A673 (cell line): ENCODE data around the gene IL19. TPM values are rescaled to one million over a fixed set of nuclear protein-coding genes. Genes with fewer than 3 reads are reported as not detected.

Experiments
- BruUV-seq: library from RNA; stranded (reverse); fragments of 400-500 nt; replicated peaks from 2 replicates; lab custom pipeline; 2021; lab: Mats Ljungman, UMichigan
- CTCF ChIA-PET: fragments of 300-600 bp; sonication (Branson Sonifier 250); formaldehyde crosslinking; loops from one replicate; lab custom pipeline; 2022; ENCODE audit warnings: antibody characterized with exemption; lab: Charles Lee
- POLR2A ChIA-PET: fragments of 300-600 bp; sonication (Branson Sonifier 250); formaldehyde crosslinking; loops from one replicate; lab custom pipeline; 2022; ENCODE audit warnings: antibody characterized with exemption; ENCODE audit not compliant: low non-redundant PET; lab: Charles Lee
- DNase-seq: peaks from one replicate; pipeline ENCODE4 v3.0.0-alpha.2; 2015; ENCODE audit warnings: low spot score
- H3K27ac ChIP-seq: fragments of 200-600 bp; sonication (generic); 2 replicates; pipeline ENCODE4 v1.5.1; 2016; ENCODE audit warnings: mixed run types, low read depth, mild to moderate bottlenecking, mixed read lengths, antibody characterized with exemption, low read length; ENCODE audit not compliant: poor library complexity, severe bottlenecking
- H3K27me3 ChIP-seq: fragments of 200-600 bp; sonication (generic); replicated peaks from 2 replicates; pipeline ENCODE4 v1.6.1; 2017; ENCODE audit warnings: mixed run types, low read depth, mild to moderate bottlenecking, mixed read lengths, antibody characterized with exemption, low read length; ENCODE audit not compliant: insufficient read depth, poor library complexity
- H3K36me3 ChIP-seq: fragments of 200-600 bp; sonication (generic); 2 replicates; pipeline ENCODE4 v1.6.1; 2016; ENCODE audit warnings: mixed run types, mild to moderate bottlenecking, mixed read lengths, antibody characterized with exemption, low read length; ENCODE audit not compliant: insufficient read depth, poor library complexity, severe bottlenecking
- H3K4me1 ChIP-seq: fragments of 200-600 bp; sonication (generic); 2 replicates; pipeline ENCODE4 v1.6.1; 2017; ENCODE audit warnings: mixed run types, mild to moderate bottlenecking, mixed read lengths, antibody characterized with exemption, low read length; ENCODE audit not compliant: insufficient read depth, poor library complexity, severe bottlenecking
- H3K4me3 ChIP-seq: fragments of 200-600 bp; sonication (generic); 2 replicates; pipeline ENCODE4 v1.5.1; 2016; ENCODE audit warnings: low read depth, mixed run types, mild to moderate bottlenecking, mixed read lengths, low read length; ENCODE audit not compliant: poor library complexity, severe bottlenecking
- H3K9me3 ChIP-seq: fragments of 200-600 bp; sonication (generic); 2 replicates; pipeline ENCODE4 v1.6.1; 2016; ENCODE audit warnings: mixed run types, low read depth, mild to moderate bottlenecking, mixed read lengths, antibody characterized with exemption, low read length; ENCODE audit not compliant: poor library complexity, severe bottlenecking
- CTCF ChIP-seq: fragments of 300-800, 200-600 bp; sonication (generic); conservative IDR thresholded peaks from 2 replicates; pipeline ENCODE4 v1.5.1; 2017; ENCODE audit warnings: low read depth, mild to moderate bottlenecking, antibody characterized with exemption, low read length, moderate library complexity, mixed read lengths
- EZH2 ChIP-seq: fragments of 200-600 bp; sonication (generic); IDR thresholded peaks from 2 replicates; pipeline ENCODE4 v1.6.1; 2017; ENCODE audit warnings: borderline replicate concordance, low read depth, mild to moderate bottlenecking, mixed read lengths, antibody characterized with exemption, low read length; ENCODE audit not compliant: poor library complexity, severe bottlenecking
- intact Hi-C: fragments of 100-400 bp; cut with micrococcal nuclease; formaldehyde crosslinking; loops from one replicate; pipeline ENCODE4 v1.10.0; 2022; ENCODE audit not compliant: unreplicated experiment
- total RNA-seq: library from RNA; stranded (reverse); gene quantifications from 2 replicates; pipeline ENCODE4 v1.2.3, GENCODE V29; 2021

Gene IL19
- total RNA-seq, 1 experiment from 2014 or later = not detected

- TF ChIP-seq EZH2 (no peak), CTCF (no peak)
- POLR2A ChIA-PET = no interaction called here
Measured at GRCh38 chr1:206835186-206835585, 64.6 kb downstream of the IL19 start.

GRCh38 chr1:206836111-206836510 lies 65.5 kb downstream of the IL19 start:
- no peak for DNase-seq
- H3K27ac ChIP-seq = no peak overlapping the region
- ChIA-PET CTCF (interaction anchor here (1.1 kb wide), 1 partner anchor 76 kb away, joined by 3 read pairs; no protein-coding TSS in a partner anchor), POLR2A (interaction anchor here (0.5 kb wide), 1 partner anchor 746 kb away, joined by 4 read pairs; no protein-coding TSS in a partner anchor)
- no peaks in the 10 kb centered on the region for H3K4me1 ChIP-seq
- H3K9me3 ChIP-seq = no peaks in the 10 kb centered on the region
- intact Hi-C loops = no loop called here
- TF ChIP-seq CTCF (no peak), EZH2 (no peak)
- no peak overlapping the region for H3K4me3 ChIP-seq
- BruUV-seq = no TSS peak
- H3K36me3 ChIP-seq = no peaks in the 10 kb centered on the region
- peaks cover 89% of the 10 kb centered on the region for H3K27me3 ChIP-seq

More at GRCh38 chr1:206835186-206835585, 64.6 kb downstream of the IL19 start:
- CTCF ChIA-PET = interaction anchor here (1.1 kb wide), 1 partner anchor 77 kb away, joined by 3 read pairs; no protein-coding TSS in a partner anchor
- no peaks in the 10 kb centered on the region for H3K4me1 ChIP-seq
- peaks cover 90% of the 10 kb centered on the region for H3K27me3 ChIP-seq
- no peaks in the 10 kb centered on the region for H3K9me3 ChIP-seq
- intact Hi-C loops = no loop called here
- no peak for DNase-seq
- no peaks in the 10 kb centered on the region for H3K36me3 ChIP-seq
- no peak overlapping the region for H3K27ac ChIP-seq
- H3K4me3 ChIP-seq = no peak overlapping the region
- no TSS peak for BruUV-seq

- no TSS peak for BruUV-seq
- no peaks in the 10 kb centered on the region for H3K9me3 ChIP-seq
- POLR2A ChIA-PET = no interaction called here
- CTCF ChIA-PET = no interaction called here
- DNase-seq = no peak
- no peak overlapping the region for H3K4me3 ChIP-seq
- no peak overlapping the region for H3K27ac ChIP-seq
- intact Hi-C loops = no loop called here
- H3K27me3 ChIP-seq = peaks cover 61% of the 10 kb centered on the region
- TF ChIP-seq CTCF (no peak), EZH2 (no peak)
- no peaks in the 10 kb centered on the region for H3K4me1 ChIP-seq
- H3K36me3 ChIP-seq = no peaks in the 10 kb centered on the region
Measured at GRCh38 chr1:206839006-206839560, 68.5 kb downstream of the IL19 start.
